NCI-H82 (cell line): ENCODE measurements around the gene RPS6KA5.
"Not testable (repeated sequence)": the region's sequence is repeated elsewhere in the genome, so short reads cannot be mapped to it uniquely, and the experiment has no call there.

Experiments used
- DNase-seq: peaks from one replicate; lab custom pipeline; 2025; lab: John Stamatoyannopoulos, UW

The RPS6KA5 gene

GRCh38 chr14:91060351-91061055 is at the start of gene RPS6KA5:
Gene RPS6KA5 (minus strand): TSS chr14:91060641. CDS start chr14:91060434, 207 bp downstream.
- peak; percentile 100 for DNase-seq

- no peak for DNase-seq
Observed at GRCh38 chr14:91108941-91109611, 48.6 kb upstream of the RPS6KA5 start.

GRCh38 chr14:91103116-91103515 is 42.7 kb upstream of the RPS6KA5 start:
- DNase-seq: no peak

GRCh38 chr14:91100102-91100501 is 39.7 kb upstream of the RPS6KA5 start:
- no peak for DNase-seq

- no peak for DNase-seq
Observed at GRCh38 chr14:91098591-91098990, 38.1 kb upstream of the RPS6KA5 start.

- not testable (repeated sequence) for DNase-seq
Observed at GRCh38 chr14:91097657-91098056, 37.2 kb upstream of the RPS6KA5 start.

GRCh38 chr14:91095178-91095577 is 34.7 kb upstream of the RPS6KA5 start:
- DNase-seq: no peak

- DNase-seq: no peak
Observed at GRCh38 chr14:91094772-91095171, 34.3 kb upstream of the RPS6KA5 start.

- DNase-seq: not testable (repeated sequence)
Observed at GRCh38 chr14:91093743-91094472, 33.5 kb upstream of the RPS6KA5 start.

- no peak for DNase-seq
Observed at GRCh38 chr14:91092073-91092472, 31.6 kb upstream of the RPS6KA5 start.

GRCh38 chr14:91090743-91091142 is 30.3 kb upstream of the RPS6KA5 start:
- no peak for DNase-seq

GRCh38 chr14:91089958-91090535 is 29.6 kb upstream of the RPS6KA5 start:
- DNase-seq: no peak

GRCh38 chr14:91088585-91089235 is 28.3 kb upstream of the RPS6KA5 start:
- DNase-seq: no peak

GRCh38 chr14:91087470-91087869 is 27.0 kb upstream of the RPS6KA5 start:
- DNase-seq: not testable (repeated sequence)

GRCh38 chr14:91084516-91084915 is 24.1 kb upstream of the RPS6KA5 start:
- peak; percentile 40 for DNase-seq

- no peak for DNase-seq
Observed at GRCh38 chr14:91082282-91082681, 21.8 kb upstream of the RPS6KA5 start.

GRCh38 chr14:91080071-91080470 is 19.6 kb upstream of the RPS6KA5 start:
- no peak for DNase-seq

GRCh38 chr14:91078095-91078737 is 17.8 kb upstream of the RPS6KA5 start:
- DNase-seq: no peak

GRCh38 chr14:91075553-91075952 is 15.1 kb upstream of the RPS6KA5 start:
- no peak for DNase-seq

GRCh38 chr14:91070572-91070971 is 10.1 kb upstream of the RPS6KA5 start:
- DNase-seq: no peak

GRCh38 chr14:91068642-91069041 is 8.2 kb upstream of the RPS6KA5 start:
- no peak for DNase-seq
